ENCODE data around the gene ATF7IP.

- TF ChIP-seq POLR2A (IDR thresholded peaks at IDR 0.05) = no peak
- TF ChIP-seq, protein P1, sequence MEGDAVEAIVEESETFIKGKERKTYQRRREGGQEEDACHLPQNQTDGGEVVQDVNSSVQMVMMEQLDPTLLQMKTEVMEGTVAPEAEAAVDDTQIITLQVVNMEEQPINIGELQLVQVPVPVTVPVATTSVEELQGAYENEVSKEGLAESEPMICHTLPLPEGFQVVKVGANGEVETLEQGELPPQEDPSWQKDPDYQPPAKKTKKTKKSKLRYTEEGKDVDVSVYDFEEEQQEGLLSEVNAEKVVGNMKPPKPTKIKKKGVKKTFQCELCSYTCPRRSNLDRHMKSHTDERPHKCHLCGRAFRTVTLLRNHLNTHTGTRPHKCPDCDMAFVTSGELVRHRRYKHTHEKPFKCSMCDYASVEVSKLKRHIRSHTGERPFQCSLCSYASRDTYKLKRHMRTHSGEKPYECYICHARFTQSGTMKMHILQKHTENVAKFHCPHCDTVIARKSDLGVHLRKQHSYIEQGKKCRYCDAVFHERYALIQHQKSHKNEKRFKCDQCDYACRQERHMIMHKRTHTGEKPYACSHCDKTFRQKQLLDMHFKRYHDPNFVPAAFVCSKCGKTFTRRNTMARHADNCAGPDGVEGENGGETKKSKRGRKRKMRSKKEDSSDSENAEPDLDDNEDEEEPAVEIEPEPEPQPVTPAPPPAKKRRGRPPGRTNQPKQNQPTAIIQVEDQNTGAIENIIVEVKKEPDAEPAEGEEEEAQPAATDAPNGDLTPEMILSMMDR (IDR thresholded peaks at IDR 0.05) = no peak
- TF ChIP-seq POLR2AphosphoS5 (IDR thresholded peaks at IDR 0.05) = no peak
Observed at GRCh38 chr12:14403711-14404196, 38.3 kb downstream of the ATF7IP start.
